GM18498 (cell line): ENCODE data around the gene TNFRSF14.

Source experiments
- ATAC-seq: cut with Tn5 transposase; IDR thresholded peaks from one replicate; pipeline ENCODE4 v1.9.1; 2021; ENCODE audit warnings: mild to moderate bottlenecking, moderate library complexity; ENCODE audit not compliant: unreplicated experiment

Gene TNFRSF14

DNA sequence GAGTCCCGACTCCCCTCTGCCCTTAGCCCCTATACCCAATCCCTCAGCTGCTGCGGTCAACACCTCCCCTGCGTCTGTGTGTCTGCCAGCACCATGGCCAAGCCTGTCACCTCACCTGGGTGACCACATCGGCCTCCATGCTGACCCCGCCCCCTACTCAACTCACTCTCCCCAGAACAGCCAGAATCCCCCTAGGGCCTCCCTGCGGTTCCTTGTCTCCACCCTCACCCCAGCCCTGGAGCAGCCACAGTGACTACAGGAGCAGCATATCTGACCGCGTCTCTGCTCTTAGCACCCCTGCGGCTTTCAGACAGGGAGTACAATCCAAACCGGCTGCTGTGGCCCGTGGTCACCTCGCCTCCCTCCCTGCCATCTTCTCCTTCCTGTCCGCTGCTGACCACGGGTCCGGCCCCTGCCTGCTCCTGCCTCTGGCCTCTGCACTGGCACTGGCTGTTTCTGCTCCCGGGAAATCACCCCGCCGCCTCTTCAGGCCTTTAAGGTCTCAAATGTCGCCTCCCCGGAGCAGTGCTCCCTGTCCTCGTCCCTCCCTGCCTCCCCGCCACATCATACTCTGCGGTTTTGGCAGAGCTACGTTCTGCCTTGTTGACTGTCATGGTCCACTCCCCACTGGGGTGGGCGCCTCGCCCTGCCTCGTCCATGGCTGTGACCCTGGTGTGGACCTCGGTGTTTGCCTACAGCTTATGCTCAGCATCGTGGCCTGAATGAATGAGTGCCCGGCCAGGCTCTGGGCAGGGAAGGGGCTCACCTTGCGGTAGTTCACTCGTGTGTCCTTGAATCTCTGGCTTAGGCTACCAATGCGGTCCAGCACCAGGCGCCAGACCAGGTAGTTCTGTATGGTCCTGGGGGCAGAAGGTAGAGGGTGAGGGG, 41.5 kb downstream of the TNFRSF14 start:
- ATAC-seq, result no peak

- no peak for ATAC-seq
Measured at GRCh38 chr1:2598329-2598931, 42.3 kb downstream of the TNFRSF14 start.

- no peak for ATAC-seq
Measured at GRCh38 chr1:2601721-2602303, 45.6 kb downstream of the TNFRSF14 start.

- no peak for ATAC-seq
Measured at GRCh38 chr1:2602311-2602835, 46.2 kb downstream of the TNFRSF14 start.

- no peak for ATAC-seq
Measured at GRCh38 chr1:2602866-2603520, 46.8 kb downstream of the TNFRSF14 start.

GRCh38 chr1:2603521-2604155, 47.5 kb downstream of the TNFRSF14 start:
- ATAC-seq, result no peak

GRCh38 chr1:2604156-2604843, 48.1 kb downstream of the TNFRSF14 start:
- ATAC-seq, result no peak

GRCh38 chr1:2604844-2605508, 48.8 kb downstream of the TNFRSF14 start:
- no peak for ATAC-seq

GRCh38 chr1:2605509-2606395, 49.6 kb downstream of the TNFRSF14 start:
- no peak for ATAC-seq

GRCh38 chr1:2606396-2606880, 50.3 kb downstream of the TNFRSF14 start:
- no peak for ATAC-seq

GRCh38 chr1:2606881-2607621, 50.9 kb downstream of the TNFRSF14 start:
- no peak for ATAC-seq

- no peak for ATAC-seq
Measured at GRCh38 chr1:2607641-2608091, 51.5 kb downstream of the TNFRSF14 start.

GRCh38 chr1:2609319-2610035, 53.3 kb downstream of the TNFRSF14 start:
- no peak for ATAC-seq

DNA sequence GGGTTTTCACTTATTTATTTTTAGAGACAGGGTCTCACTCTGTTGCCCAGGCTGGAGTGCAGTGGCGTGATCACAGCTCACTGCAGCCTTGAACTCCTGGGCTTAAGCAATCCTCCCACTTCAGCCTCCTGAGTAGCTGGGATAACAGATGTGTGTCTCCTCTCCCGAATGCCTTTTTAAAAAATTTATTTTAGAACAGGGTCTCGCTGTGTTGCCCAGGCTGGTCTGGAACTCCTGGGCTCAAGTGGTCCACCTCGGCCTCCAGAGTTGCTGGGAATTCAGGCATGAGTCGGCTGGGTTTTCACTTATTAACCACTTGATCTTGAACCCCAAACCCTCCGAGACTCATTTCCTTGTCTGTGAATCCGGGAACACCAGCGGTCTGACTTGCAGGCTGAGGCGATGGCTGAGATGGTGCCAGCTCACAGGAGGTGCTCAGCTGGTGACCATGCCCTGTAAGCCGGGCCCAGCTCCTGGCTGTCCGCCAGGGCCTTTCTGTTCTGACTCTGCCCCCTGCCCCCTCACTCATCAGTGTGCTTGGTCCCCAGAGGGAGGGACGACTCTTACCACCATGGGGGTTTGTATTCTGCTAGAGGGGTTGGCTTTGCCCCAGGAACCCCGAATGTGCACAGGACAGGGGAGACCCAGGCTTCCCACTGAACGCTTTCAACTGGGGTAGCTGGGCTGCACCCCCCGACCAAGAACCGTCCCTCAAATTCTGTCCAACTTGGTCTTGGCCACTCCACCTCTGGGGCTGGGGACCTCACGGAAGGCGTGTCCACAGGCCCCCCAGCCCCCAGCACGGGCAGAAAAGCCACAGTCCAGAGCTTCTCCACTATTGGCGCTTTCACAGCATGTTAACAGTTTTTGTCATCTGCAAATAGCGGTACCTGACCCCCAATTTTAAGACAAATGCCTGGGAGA, 54.1 kb downstream of the TNFRSF14 start:
- ATAC-seq, result no peak

DNA sequence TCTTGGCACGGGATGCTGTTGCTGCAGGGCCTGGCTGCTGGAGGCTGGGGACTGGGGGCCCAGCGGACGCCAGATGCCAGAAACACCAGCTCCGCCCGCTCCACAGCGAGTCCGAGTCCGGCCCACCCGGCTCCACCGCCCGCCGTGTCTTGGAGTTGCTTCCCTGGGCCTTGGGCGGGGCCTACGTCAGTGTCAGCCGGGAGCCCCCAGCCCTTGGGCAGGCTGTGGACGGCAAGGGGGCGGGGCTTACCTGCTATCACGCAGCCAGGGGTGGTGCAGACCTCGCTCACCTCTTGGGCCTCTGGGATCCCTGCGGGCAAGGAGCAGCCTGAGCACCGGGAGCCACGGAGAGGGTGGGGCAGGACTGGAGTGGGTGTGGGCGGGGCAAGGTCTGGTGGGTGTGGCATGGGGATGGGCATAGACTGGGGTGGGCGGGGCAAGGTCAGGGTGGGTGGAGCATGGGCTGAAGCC, 54.9 kb downstream of the TNFRSF14 start:
- no peak for ATAC-seq
